ENCODE results near the gene GJA10.
"Not testable (repeated sequence)": the region's sequence is repeated elsewhere in the genome, so short reads cannot be mapped to it uniquely, and the experiment has no call there.

GJA10 gene

GRCh38 chr6:89890845-89891528 is 3.3 kb upstream of the GJA10 start:
- H3K9me3 ChIP-seq; H3K27me3 ChIP-seq (ENCODE audit: low read depth); in situ Hi-C loops (cut with MboI; ENCODE audit: low sequenced_read_pairs); H3K36me3 ChIP-seq (replicated peaks); H3K4me3 ChIP-seq: not testable (repeated sequence)
- H3K4me1 ChIP-seq = peaks cover 10% of the 10 kb centered on the region
- peak; percentile 56 to 59 for DNase-seq (ENCODE audit: low spot score in 2 of 2)

GRCh38 chr6:89892577-89892976 is 1.7 kb upstream of the GJA10 start:
- H3K9me3 ChIP-seq; in situ Hi-C loops (cut with MboI; ENCODE audit: low sequenced_read_pairs); DNase-seq (ENCODE audit: low spot score in 2 of 2); H3K27me3 ChIP-seq (ENCODE audit: low read depth); H3K4me3 ChIP-seq; H3K36me3 ChIP-seq (replicated peaks): not testable (repeated sequence)
- H3K4me1 ChIP-seq = peaks cover 10% of the 10 kb centered on the region

- in situ Hi-C loops (cut with MboI; ENCODE audit: low sequenced_read_pairs) = no loop called here
Measured at GRCh38 chr6:89895276-89895874, 1.1 kb downstream of the GJA10 start.

GRCh38 chr6:89910001-89910901 is 16.0 kb downstream of the GJA10 start:
- H3K36me3 ChIP-seq (replicated peaks); H3K9me3 ChIP-seq; H3K4me3 ChIP-seq; H3K4me1 ChIP-seq; DNase-seq (ENCODE audit: low spot score in 2 of 2); in situ Hi-C loops (cut with MboI; ENCODE audit: low sequenced_read_pairs); H3K27me3 ChIP-seq (ENCODE audit: low read depth): not testable (repeated sequence)

More at GRCh38 chr6:89895276-89895874, 1.1 kb downstream of the GJA10 start:
- no peak overlapping the region for H3K4me3 ChIP-seq
- H3K9me3 ChIP-seq = no peaks in the 10 kb centered on the region
- peaks cover 8% of the 10 kb centered on the region for H3K4me1 ChIP-seq
- H3K27me3 ChIP-seq (ENCODE audit: low read depth) = no peaks in the 10 kb centered on the region
- H3K36me3 ChIP-seq (replicated peaks) = no peaks in the 10 kb centered on the region
- peak; percentile 43 to 70 for DNase-seq (ENCODE audit: low spot score in 2 of 2)

DNA sequence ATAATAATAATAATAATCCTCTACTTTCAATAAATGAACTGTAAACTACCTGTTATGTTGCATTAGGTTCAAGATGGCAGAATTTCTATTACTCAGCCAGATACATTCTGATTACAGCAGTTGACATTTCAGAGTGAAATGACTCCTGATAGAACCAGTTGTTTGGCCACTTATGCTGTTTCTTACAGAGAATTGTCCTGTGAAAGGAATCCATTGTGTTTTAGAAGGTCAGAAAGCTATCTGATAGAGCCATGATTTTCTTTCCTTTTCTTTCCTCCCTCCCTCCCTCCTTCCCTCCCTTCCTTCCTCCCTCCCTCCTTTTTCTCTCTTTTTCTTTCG is 16.6 kb downstream of the GJA10 start:
- Histone ChIP-seq H3K36me3 (replicated peaks) (no peaks in the 10 kb centered on the region), H3K27me3 (ENCODE audit: low read depth) (no peaks in the 10 kb centered on the region), H3K9me3 (no peaks in the 10 kb centered on the region), H3K4me3 (no peak overlapping the region), H3K4me1 (peaks cover 4% of the 10 kb centered on the region; the same call in 1 of the 2 replicates)
- no peak for DNase-seq (ENCODE audit: low spot score in 2 of 2)
- in situ Hi-C loops (cut with MboI; ENCODE audit: low sequenced_read_pairs) = no loop called here

- Histone ChIP-seq H3K9me3 (no peaks in the 10 kb centered on the region), H3K36me3 (replicated peaks) (no peaks in the 10 kb centered on the region), H3K4me1 (no peaks in the 10 kb centered on the region), H3K27me3 (ENCODE audit: low read depth) (no peaks in the 10 kb centered on the region), H3K4me3 (no peak overlapping the region)
- in situ Hi-C loops (cut with MboI; ENCODE audit: low sequenced_read_pairs) = no loop called here
- no peak for DNase-seq (ENCODE audit: low spot score in 2 of 2)
Measured at GRCh38 chr6:89916136-89916920, 22.1 kb downstream of the GJA10 start.

GRCh38 chr6:89917216-89917615 is 22.9 kb downstream of the GJA10 start:
- H3K27me3 ChIP-seq (ENCODE audit: low read depth) = no peaks in the 10 kb centered on the region
- no peak for DNase-seq (ENCODE audit: low spot score in 2 of 2)
- no peaks in the 10 kb centered on the region for H3K9me3 ChIP-seq
- no peaks in the 10 kb centered on the region for H3K36me3 ChIP-seq (replicated peaks)
- in situ Hi-C loops (cut with MboI; ENCODE audit: low sequenced_read_pairs) = no loop called here
- H3K4me3 ChIP-seq = no peak overlapping the region
- H3K4me1 ChIP-seq = no peaks in the 10 kb centered on the region

DNA sequence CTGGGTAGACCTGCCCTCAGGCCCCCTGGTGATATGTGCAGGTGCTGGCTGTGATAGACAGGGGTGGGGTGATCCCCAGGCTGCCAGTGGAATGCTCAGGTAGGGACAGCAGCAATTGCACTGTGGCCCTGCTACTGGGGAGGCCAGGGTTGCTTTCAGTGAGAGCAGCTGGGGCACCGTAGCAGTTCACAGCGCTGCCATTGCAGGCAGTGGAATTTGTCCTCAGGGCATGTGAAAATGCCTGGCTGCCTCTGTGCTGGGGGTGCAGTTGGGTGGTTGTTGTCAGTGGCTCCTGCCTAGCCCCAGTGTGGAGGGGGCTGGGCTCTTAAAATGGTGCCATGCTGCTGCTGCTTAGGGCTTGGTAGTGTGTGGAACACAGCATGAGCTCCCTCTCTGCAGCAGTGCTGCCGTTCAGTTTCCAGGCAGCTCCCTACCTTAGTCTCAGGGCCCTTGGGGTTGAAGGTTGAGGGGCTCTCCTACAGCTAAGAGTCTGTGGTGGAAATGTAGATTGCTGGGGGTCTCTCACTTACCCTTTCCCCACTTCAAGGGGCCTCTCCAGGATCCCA is 23.6 kb downstream of the GJA10 start:
- Histone ChIP-seq H3K4me1 (no peaks in the 10 kb centered on the region), H3K4me3 (no peak overlapping the region), H3K36me3 (replicated peaks) (no peaks in the 10 kb centered on the region), H3K27me3 (ENCODE audit: low read depth) (no peaks in the 10 kb centered on the region), H3K9me3 (no peaks in the 10 kb centered on the region)
- DNase-seq (ENCODE audit: low spot score in 2 of 2) = no peak
- in situ Hi-C loops (cut with MboI; ENCODE audit: low sequenced_read_pairs) = no loop called here

DNA sequence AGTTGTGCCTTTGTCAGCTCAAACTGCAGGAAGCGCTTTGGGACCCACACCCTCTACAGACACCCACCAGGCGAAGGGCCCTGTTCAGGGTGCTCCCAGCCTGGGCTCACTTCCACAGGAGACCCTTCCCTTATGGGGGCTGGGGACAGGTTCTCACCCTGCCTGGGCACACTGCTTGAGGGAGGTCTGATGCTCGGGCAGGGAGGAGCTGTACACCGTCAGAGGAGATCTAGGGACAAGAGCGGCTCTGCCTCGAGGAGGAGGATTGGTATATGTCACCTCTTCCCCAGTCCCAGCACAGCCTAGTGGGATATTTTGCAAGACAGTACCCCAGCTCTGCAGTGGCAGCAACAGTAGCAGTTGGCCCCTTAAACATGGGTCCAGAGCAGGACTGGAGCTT is 26.9 kb downstream of the GJA10 start:
- Histone ChIP-seq H3K36me3 (replicated peaks) (no peaks in the 10 kb centered on the region), H3K9me3 (no peaks in the 10 kb centered on the region), H3K4me3 (no peak overlapping the region), H3K4me1 (no peaks in the 10 kb centered on the region), H3K27me3 (ENCODE audit: low read depth) (no peaks in the 10 kb centered on the region)
- DNase-seq (ENCODE audit: low spot score in 2 of 2) = no peak
- in situ Hi-C loops (cut with MboI; ENCODE audit: low sequenced_read_pairs) = no loop called here

DNA sequence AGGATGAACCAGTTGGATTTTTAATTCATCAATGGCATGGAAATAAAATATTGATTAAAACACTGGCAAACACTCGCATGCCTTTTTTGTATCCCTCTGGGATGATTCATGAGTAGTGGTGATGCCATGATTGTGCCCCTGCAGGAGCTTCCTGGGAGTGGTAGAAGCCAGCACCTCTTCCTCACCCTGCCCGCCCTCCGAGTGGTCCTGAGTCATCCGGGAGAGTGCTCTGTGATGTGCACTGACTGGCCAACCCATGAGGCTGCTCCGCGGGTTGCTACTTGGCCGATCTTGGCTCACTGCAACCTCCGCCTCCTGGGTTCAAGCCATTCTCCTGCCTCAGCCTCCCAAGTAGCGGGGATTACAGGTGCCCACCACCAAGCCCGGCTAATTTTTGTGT is 27.4 kb downstream of the GJA10 start:
- Histone ChIP-seq H3K4me3 (no peak overlapping the region), H3K27me3 (ENCODE audit: low read depth) (no peaks in the 10 kb centered on the region), H3K9me3 (no peaks in the 10 kb centered on the region), H3K4me1 (no peaks in the 10 kb centered on the region), H3K36me3 (replicated peaks) (no peaks in the 10 kb centered on the region)
- in situ Hi-C loops (cut with MboI; ENCODE audit: low sequenced_read_pairs) = no loop called here
- DNase-seq (ENCODE audit: low spot score in 2 of 2) = no peak

DNA sequence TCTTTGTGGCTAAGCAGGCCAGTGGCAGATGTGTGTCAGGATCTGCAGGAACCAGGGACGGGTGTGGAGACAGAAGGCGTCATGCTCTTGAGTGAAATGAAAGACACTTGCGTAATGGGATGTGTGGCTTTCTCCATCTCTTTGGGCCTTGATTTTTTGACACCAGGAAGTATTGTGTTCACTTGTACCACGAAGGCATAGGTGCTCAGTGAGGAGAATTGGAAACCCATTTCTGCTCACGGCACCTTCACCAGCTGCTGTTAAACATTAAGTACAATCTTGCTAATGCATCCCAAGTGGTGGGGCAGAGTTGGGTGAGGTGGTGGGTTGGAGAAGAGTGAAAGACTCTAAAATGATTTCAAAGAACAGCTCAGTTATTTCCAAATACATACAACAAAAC is 30.0 kb downstream of the GJA10 start:
- Histone ChIP-seq H3K9me3 (no peaks in the 10 kb centered on the region), H3K4me1 (no peaks in the 10 kb centered on the region), H3K4me3 (no peak overlapping the region), H3K36me3 (replicated peaks) (no peaks in the 10 kb centered on the region), H3K27me3 (ENCODE audit: low read depth) (no peaks in the 10 kb centered on the region)
- in situ Hi-C loops (cut with MboI; ENCODE audit: low sequenced_read_pairs) = no loop called here
- DNase-seq (ENCODE audit: low spot score in 2 of 2) = no peak

GRCh38 chr6:89925826-89926225 is 31.6 kb downstream of the GJA10 start:
- in situ Hi-C loops (cut with MboI; ENCODE audit: low sequenced_read_pairs) = no loop called here
- Histone ChIP-seq H3K36me3 (replicated peaks) (no peaks in the 10 kb centered on the region), H3K9me3 (no peaks in the 10 kb centered on the region), H3K4me1 (no peaks in the 10 kb centered on the region), H3K27me3 (ENCODE audit: low read depth) (no peaks in the 10 kb centered on the region), H3K4me3 (no peak overlapping the region)
- DNase-seq (ENCODE audit: low spot score in 2 of 2) = no peak

GRCh38 chr6:89927264-89927663 is 33.0 kb downstream of the GJA10 start:
- Histone ChIP-seq H3K4me1 (no peaks in the 10 kb centered on the region), H3K27me3 (ENCODE audit: low read depth) (no peaks in the 10 kb centered on the region), H3K9me3 (no peaks in the 10 kb centered on the region), H3K4me3 (no peak overlapping the region), H3K36me3 (replicated peaks) (no peaks in the 10 kb centered on the region)
- no peak for DNase-seq (ENCODE audit: low spot score in 2 of 2)
- in situ Hi-C loops (cut with MboI; ENCODE audit: low sequenced_read_pairs) = no loop called here
